ENCODE results near the gene PCCA.
"Not testable (repeated sequence)": the region's sequence is repeated elsewhere in the genome, so short reads cannot be mapped to it uniquely, and the experiment has no call there.

PCCA gene

GRCh38 chr13:100254002-100254401, 165.1 kb downstream of the PCCA start:
- DNase-seq: no peak

DNA sequence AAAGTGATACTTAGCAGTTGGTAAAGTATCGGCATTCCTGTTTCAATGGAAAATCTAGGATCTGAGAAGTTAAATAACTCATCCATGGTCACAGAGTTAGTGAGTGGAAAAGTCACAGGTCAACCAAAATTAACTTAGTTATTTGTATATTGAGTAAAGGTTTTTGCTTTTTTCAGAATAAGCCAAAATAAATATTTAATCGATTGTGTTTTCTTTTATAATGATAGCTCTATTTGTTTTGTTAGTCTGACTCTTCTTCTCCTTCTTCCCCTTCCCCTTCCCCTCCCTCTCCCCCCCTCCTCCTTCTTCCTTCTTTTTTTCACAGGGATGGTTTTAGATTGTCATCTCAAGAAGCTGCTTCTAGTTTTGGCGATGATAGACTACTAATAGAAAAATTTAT, 173.5 kb downstream of the PCCA start:
- DNase-seq: no peak

GRCh38 chr13:100266026-100266425, 177.1 kb downstream of the PCCA start:
- no peak for DNase-seq

- no peak for DNase-seq
Measured at GRCh38 chr13:100269837-100270236, 180.9 kb downstream of the PCCA start.

DNA sequence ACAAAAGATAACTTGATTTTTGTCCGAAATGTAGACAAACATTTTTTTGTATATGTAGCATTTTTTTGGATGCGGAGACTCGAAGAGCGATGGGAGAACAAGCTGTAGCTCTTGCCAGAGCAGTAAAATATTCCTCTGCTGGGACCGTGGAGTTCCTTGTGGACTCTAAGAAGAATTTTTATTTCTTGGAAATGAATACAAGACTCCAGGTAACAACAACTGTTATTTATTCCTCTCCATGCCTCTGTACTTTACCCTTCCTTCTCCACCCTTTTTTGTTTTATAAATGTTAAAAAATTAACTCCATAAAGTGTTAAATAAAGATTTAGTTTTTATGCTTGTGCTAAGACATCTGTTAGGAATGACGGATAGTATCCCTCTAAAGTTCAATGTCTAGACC, 184.2 kb downstream of the PCCA start:
- no peak for DNase-seq

DNA sequence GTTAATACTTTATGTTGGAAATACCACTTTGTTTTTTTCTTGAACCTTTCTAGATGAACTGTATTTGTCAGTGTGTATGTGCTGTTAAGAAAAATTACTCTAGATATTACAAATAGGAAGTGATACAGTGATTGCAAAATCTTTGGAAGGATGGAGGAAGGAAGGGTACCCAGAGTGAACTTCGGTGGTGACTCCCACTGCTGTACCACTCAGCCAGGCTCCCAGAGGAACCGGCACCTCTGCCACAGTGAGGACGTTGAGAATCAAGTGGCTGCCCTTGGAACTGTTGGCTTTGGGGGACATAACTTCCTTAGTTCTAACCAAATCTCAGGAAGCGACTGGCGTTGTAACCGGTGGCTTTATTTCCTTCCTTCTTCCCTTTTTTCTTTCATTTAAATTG, 184.7 kb downstream of the PCCA start:
- no peak for DNase-seq

GRCh38 chr13:100274942-100275506, 186.1 kb downstream of the PCCA start:
- DNase-seq: no peak

- no peak for DNase-seq
Measured at GRCh38 chr13:100275746-100276145, 186.9 kb downstream of the PCCA start.

DNA sequence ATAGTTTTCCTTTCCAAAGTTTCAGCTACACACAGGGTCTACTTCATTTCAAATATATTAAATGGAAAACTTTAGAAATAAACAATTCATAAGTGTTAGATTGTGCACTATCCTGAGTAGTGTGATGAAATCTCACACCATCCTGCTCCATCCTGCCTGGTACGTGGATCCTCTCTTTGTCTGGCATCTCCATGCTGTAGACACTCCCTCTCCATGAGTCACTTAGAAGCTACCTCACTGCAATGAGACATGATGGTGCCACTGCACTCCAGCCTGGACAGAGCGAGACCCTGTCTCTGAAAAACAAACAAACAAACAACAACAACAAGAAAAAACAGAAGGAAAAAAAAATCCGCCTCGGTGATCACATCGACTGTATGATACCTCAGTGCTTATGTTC, 191.8 kb downstream of the PCCA start:
- DNase-seq: no peak

DNA sequence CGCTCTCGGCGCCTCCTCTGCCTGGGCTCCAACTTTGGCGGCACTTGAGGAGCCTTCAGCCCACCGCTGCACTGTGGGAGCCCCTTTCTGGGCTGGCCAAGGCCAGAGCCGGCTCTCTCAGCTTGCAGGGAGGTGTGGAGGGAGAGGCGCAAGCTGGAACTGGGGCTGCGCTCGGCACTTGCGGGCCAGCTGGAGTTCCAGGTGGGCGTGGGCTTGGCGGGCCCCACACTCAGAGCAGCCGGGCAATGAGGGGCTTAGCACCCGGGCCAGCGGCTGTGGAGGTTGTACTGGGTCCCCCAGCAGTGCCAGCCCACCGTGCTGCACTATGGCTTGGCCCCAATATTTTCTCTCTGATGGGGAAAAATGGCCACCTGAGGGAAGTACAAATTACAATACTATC, 193.4 kb downstream of the PCCA start:
- not testable (repeated sequence) for DNase-seq

- no peak for DNase-seq
Measured at GRCh38 chr13:100290165-100290801, 201.4 kb downstream of the PCCA start.

GRCh38 chr13:100291624-100292023, 202.7 kb downstream of the PCCA start:
- no peak for DNase-seq

DNA sequence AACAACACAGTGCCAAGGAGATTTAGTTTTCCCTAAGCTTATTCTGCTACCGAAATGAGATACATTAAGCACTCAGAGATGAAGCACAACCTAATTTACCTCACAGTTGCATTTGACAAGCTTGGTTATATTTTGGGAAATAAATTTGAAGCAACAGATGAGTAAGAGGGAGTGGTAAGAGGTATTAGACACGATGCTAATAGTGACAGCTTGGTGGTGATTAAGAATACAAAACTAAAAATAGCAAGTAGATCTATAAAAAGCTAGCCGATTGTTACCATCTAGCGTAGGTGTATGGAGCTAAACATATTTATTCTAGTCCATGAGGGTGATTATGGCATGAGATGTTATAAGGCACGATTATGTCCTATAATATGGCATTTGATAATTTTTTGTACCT, 208.5 kb downstream of the PCCA start:
- no peak for DNase-seq

DNA sequence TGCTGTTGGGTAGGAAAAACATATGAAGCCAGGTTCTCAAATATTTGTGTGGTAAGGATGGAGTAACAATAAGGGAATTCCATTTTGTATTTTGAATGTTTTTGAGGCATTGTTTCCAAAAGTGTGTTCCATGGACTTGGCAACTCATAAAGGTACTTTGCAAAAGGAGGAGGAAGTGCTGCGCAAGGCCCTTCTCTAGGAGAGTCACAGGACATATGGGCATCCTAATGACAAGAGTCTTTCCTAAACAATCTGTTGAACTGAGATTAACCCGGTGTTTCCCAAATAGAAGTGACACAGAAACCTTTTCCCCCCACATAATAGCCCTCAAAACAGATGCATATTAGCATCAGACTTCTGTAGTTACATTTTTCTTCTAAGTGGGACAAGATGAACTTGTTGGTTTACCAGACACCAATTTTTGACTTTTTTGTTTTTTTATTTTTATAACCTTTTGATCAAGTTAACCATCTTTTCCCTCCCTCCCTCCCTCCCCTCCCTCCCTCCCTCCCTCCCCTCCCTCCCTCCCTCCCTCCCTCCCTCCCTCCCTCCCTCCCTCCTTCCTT, 209.3 kb downstream of the PCCA start:
- no peak for DNase-seq

DNA sequence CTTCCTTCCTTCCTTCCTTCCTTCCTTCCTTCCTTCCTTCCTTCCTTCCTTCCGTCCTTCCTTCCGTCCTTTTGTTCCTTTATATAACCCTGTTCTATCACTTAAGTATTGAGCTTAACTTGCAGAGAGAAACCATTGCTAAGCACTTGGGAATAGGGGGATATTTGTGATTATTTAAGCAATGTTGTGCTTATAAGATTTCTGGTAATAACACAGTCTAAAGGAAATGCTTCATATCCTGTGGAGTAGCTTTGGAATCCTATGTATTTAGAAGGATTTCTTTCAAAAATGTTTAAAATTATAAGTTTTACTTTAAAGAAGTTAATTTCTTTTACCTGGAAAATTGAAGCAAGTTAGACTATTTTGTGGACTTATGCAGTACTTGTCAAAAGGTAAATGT, 209.8 kb downstream of the PCCA start:
- no peak for DNase-seq

- no peak for DNase-seq
Measured at GRCh38 chr13:100300243-100300642, 211.3 kb downstream of the PCCA start.

- DNase-seq: no peak
Measured at GRCh38 chr13:100300708-100301107, 211.8 kb downstream of the PCCA start.

DNA sequence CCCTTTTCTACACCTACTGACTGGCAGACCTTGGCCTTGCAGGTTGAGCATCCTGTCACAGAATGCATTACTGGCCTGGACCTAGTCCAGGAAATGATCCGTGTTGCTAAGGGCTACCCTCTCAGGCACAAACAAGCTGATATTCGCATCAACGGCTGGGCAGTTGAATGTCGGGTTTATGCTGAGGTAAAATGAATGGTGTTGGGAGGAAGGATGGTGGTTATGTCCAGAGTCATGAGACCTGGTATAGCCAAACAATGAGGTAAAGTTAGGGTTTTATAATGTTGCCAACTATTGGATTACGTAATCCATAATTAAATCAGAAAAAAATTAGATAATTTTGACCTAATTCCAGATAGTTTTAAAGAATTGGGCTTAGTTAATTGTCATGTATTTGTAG, 212.5 kb downstream of the PCCA start:
- peak; percentile 27 for DNase-seq

- no peak for DNase-seq
Measured at GRCh38 chr13:100302391-100302790, 213.5 kb downstream of the PCCA start.

DNA sequence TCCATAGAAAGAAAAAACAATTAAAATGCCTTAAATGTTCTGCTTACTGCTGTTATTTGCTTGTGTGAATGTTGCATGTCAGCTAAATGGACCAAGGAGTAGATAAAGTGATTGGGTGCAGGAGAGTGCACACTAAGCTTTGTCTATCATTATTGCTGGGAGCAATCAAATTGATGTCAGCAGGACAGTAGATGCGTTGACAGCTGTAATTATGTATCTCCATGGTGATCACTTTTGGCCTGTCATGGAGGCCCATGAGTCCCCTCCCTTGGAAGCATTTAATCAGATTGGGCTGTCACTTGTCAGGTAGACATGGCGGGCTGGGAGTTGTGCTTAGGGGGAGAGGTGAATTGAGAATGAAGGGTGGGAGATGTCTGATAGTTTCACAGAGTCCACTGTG, 215.3 kb downstream of the PCCA start:
- no peak for DNase-seq

GRCh38 chr13:100305398-100305797, 216.5 kb downstream of the PCCA start:
- DNase-seq: no peak

- DNase-seq: no peak
Measured at GRCh38 chr13:100306030-100306429, 217.1 kb downstream of the PCCA start.

DNA sequence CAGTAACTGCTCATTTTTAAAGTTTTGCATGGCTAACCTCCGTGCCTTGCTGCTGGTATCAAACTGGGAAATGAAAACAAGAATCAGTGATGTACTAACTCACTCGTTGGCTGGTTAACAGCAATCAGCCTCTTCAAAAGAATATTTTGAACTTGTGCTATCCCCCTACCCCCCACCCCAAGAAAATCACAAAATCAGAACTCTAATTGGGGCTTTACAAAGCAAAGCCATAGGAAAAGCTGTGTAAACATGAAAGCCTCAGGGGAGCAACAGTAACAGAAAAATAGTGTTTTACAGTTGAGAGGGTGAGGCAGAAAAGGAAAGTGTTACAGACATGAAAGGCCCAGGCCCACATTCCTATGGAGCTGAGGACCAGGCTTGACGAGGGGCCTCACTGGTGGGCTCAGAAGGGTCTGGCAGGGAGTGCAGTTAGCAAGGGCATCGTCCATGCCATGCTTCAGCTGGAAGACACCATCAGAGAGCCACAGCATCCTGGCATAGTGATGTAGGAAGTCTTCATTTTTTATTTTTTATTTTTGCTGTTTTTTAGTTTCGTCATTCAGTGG, 217.6 kb downstream of the PCCA start:
- DNase-seq: no peak

DNA sequence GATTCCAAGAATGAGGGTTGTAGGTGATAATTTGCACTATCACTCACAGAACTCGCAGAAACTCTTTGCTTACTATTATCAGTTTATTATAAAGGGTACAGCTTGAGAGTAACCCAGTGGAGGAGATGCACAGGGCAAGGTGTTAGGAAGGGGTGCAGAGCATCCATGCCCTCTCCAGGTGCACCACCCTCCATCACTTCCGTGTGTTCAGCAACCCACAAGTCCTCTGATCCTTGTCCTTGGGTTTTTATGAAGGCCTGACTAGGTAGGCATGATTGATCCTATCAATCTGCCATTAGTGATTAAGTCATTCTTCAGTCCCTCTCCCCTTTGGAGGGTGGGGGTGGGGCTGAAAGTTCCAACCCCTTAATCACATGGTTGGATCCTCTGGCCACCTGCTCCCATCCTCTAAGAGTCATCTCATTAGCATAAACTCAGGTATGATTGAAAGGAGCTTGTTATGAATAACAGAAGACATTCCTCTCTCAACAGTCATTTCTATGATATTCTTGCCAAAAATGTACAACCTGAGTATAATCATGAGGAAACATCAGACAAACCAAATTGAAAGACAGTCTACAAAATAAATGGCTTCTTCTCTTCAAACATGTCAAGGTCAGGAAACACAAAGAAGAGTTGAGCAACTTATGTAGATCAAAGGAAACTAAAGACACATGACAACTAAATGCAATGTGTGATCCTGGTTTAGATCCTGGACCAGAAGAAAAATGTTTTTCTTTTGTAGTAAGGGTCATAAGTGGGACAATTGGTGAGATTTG, 225.4 kb downstream of the PCCA start:
- no peak for DNase-seq
